WTC11 (cell line): ENCODE measurements around the gene FURIN. TPM values are rescaled to one million over a fixed set of nuclear protein-coding genes. Genes with fewer than 3 reads are reported as not detected.

Source experiments
- ATAC-seq: fragments of 200-7000 bp; cut with Tn5 transposase; 2 replicates; pipeline ENCODE4 v1.10.0; 2021; ENCODE audit warnings: mild to moderate bottlenecking, moderate library complexity
- CTCF ChIA-PET: fragments of 300-600 bp; sonication (Branson Sonifier 250); formaldehyde crosslinking; loops from one replicate; lab custom pipeline; 2021; ENCODE audit warnings: antibody characterized with exemption; lab: Charles Lee
- POLR2A ChIA-PET: fragments of 350-600 bp; sonication (Branson Sonifier 250); formaldehyde crosslinking; loops from one replicate; lab custom pipeline; 2021; ENCODE audit warnings: antibody characterized with exemption; lab: Charles Lee
- DNase-seq: peaks from one replicate; pipeline ENCODE4 v3.0.0; 2021; ENCODE audit warnings: low spot score
- H3K27ac Mint-ChIP-seq: 2 replicates; pipeline ENCODE4 v1.8.0; 2021; ENCODE audit warnings: mixed read lengths
- H3K27me3 Mint-ChIP-seq: 2 replicates; pipeline ENCODE4 v1.8.0; 2021; ENCODE audit warnings: low read depth, mild to moderate bottlenecking, moderate library complexity, mixed read lengths
- H3K36me3 Mint-ChIP-seq: 2 replicates; pipeline ENCODE4 v1.8.0; 2021; ENCODE audit warnings: mixed read lengths
- H3K4me1 Mint-ChIP-seq: 2 replicates; pipeline ENCODE4 v1.8.0; 2022; ENCODE audit warnings: mixed read lengths
- H3K4me3 Mint-ChIP-seq: 2 replicates; pipeline ENCODE4 v1.8.0; 2021; ENCODE audit warnings: mild to moderate bottlenecking, moderate library complexity, mixed read lengths
- H3K9me3 Mint-ChIP-seq: 2 replicates; pipeline ENCODE4 v1.8.0; 2021; ENCODE audit warnings: mixed read lengths
- ESRRA ChIP-seq: sonication (generic); formaldehyde crosslinking; IDR thresholded peaks from 2 replicates; pipeline ENCODE4 v1.8.1; 2022; ENCODE audit warnings: mild to moderate bottlenecking, missing genetic modification reagents, borderline replicate concordance
- FOXP1 ChIP-seq: sonication (generic); formaldehyde crosslinking; IDR thresholded peaks from 2 replicates; pipeline ENCODE4 v1.8.0; 2022; ENCODE audit warnings: missing genetic modification reagents, mild to moderate bottlenecking, moderate library complexity, borderline replicate concordance
- GRHL2 ChIP-seq: fragments of 250-450 bp; sonication (Bioruptor Pico); IDR thresholded peaks from 2 replicates; pipeline ENCODE4 v1.8.0; 2022; ENCODE audit warnings: mild to moderate bottlenecking, moderate library complexity; ENCODE audit not compliant: insufficient replicate concordance, severe bottlenecking
- JUN ChIP-seq: sonication (generic); formaldehyde crosslinking; IDR thresholded peaks from 2 replicates; pipeline ENCODE4 v1.8.0; 2023; ENCODE audit warnings: mild to moderate bottlenecking, missing genetic modification reagents
- SP1 ChIP-seq: sonication (generic); formaldehyde crosslinking; conservative IDR thresholded peaks from 2 replicates; pipeline ENCODE4 v1.8.1; 2022; ENCODE audit warnings: missing genetic modification reagents
- TCF7 ChIP-seq: sonication (generic); formaldehyde crosslinking; IDR thresholded peaks from 2 replicates; pipeline ENCODE4 v1.8.0; 2022; ENCODE audit warnings: mild to moderate bottlenecking, low read depth, missing genetic modification reagents, moderate library complexity
- TP53 ChIP-seq: sonication (generic); formaldehyde crosslinking; IDR thresholded peaks from 2 replicates; pipeline ENCODE4 v1.8.1; 2023; ENCODE audit warnings: mild to moderate bottlenecking, missing genetic modification reagents
- ZBTB21 ChIP-seq: sonication (generic); formaldehyde crosslinking; IDR thresholded peaks from 2 replicates; pipeline ENCODE4 v1.8.1; 2023; ENCODE audit warnings: mild to moderate bottlenecking, missing genetic modification reagents, borderline replicate concordance
- ZNF219 ChIP-seq: sonication (generic); formaldehyde crosslinking; IDR thresholded peaks from 2 replicates; pipeline ENCODE4 v1.8.0; 2023; ENCODE audit warnings: missing genetic modification reagents, mild to moderate bottlenecking, borderline replicate concordance
- ZNF317 ChIP-seq: sonication (generic); formaldehyde crosslinking; IDR thresholded peaks from 2 replicates; pipeline ENCODE4 v1.8.1; 2023; ENCODE audit warnings: low read depth, mild to moderate bottlenecking, moderate library complexity, missing genetic modification reagents, borderline replicate concordance
- ZNF423 ChIP-seq: fragments of 250-450 bp; sonication (Bioruptor Pico); IDR thresholded peaks from 2 replicates; pipeline ENCODE4 v2.1.2; 2022; ENCODE audit warnings: mild to moderate bottlenecking, moderate library complexity
- total RNA-seq: library from RNA; stranded (reverse); gene quantifications from 3 replicates; pipeline ENCODE4 v1.2.3, GENCODE V29; 2021
- TF ChIP-seq, protein P1 (sequence below): sonication (generic); formaldehyde crosslinking; IDR thresholded peaks from 2 replicates; pipeline ENCODE4 v1.8.1; 2023; ENCODE audit warnings: mild to moderate bottlenecking, missing genetic modification reagents, moderate library complexity
- TF ChIP-seq, protein P2 (sequence below): fragments of 250-450 bp; sonication (Bioruptor Pico); IDR thresholded peaks from 2 replicates; pipeline ENCODE4 v1.8.0; 2021; ENCODE audit warnings: mild to moderate bottlenecking
- TF ChIP-seq, protein P3 (sequence below): sonication (generic); formaldehyde crosslinking; IDR thresholded peaks from 2 replicates; pipeline ENCODE4 v1.8.0; 2022; ENCODE audit warnings: mild to moderate bottlenecking, missing genetic modification reagents
- TF ChIP-seq, protein P4 (sequence below): sonication (generic); formaldehyde crosslinking; IDR thresholded peaks from 2 replicates; pipeline ENCODE4 v1.8.1; 2022; ENCODE audit warnings: mild to moderate bottlenecking, moderate library complexity, missing genetic modification reagents
- TF ChIP-seq, protein P5 (sequence below): sonication (generic); formaldehyde crosslinking; IDR thresholded peaks from 2 replicates; pipeline ENCODE4 v1.8.1; 2023; ENCODE audit warnings: mild to moderate bottlenecking, missing genetic modification reagents, moderate library complexity
- TF ChIP-seq, protein P6 (sequence below): sonication (generic); formaldehyde crosslinking; IDR thresholded peaks from 2 replicates; pipeline ENCODE4 v1.8.1; 2022; ENCODE audit warnings: low read depth, mild to moderate bottlenecking, moderate library complexity, missing genetic modification reagents, borderline replicate concordance
- TF ChIP-seq, protein P7 (sequence below): sonication (generic); formaldehyde crosslinking; IDR thresholded peaks from 2 replicates; pipeline ENCODE4 v1.8.0; 2022; ENCODE audit warnings: mild to moderate bottlenecking, missing genetic modification reagents
- TF ChIP-seq, protein P8 (sequence below): sonication (generic); formaldehyde crosslinking; IDR thresholded peaks from 2 replicates; pipeline ENCODE4 v1.8.0; 2022; ENCODE audit warnings: mild to moderate bottlenecking, missing genetic modification reagents
- TF ChIP-seq, protein P9 (sequence below): sonication (generic); formaldehyde crosslinking; IDR thresholded peaks from 2 replicates; pipeline ENCODE4 v1.8.0; 2023; ENCODE audit warnings: mild to moderate bottlenecking, missing genetic modification reagents

Gene FURIN
- total RNA-seq, 1 experiment from 2014 or later = 46.3 TPM

DNA sequence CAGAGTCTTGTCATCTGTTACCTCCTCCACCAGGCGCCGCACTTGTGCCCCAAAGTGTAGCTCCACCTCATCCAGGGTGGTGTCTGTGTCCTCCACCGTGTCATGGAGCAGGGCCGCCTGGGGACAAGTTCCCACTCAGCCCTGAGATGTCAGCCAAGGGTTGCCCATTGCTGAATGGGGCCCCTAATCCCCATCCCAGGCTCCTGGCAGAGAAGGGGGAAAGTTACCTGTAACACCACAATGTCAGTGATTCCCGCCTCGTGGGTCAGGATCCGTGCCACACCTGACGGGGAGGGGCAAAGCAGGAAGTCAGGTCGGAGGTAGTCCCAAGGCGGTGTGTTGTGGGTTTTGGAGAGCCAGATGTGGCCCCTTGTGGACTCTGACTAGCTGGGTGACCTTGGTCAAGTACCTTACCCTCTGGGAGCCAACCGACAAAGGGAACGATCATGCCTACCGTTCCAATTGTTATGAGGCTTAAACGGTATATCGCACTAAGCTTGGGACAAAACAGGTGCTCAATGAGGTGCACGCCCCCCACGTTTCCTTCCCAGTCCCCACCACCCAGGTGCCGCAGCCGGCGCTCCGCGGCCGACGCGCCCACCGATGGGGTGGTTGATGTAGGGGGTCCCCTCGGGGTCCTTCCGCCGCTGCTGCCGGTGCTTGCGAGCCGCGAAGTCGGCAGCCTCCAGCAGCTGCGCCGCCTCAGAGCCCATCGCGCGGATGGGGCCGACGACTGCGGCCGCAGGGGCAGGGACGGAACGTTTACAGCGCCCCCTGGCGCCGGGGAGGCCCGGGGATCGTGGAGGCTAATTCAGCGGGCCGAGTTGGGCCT lies 63.7 kb downstream of the FURIN start, which contains the start of gene HDDC3 (continued):
- TF ChIP-seq, protein P1, sequence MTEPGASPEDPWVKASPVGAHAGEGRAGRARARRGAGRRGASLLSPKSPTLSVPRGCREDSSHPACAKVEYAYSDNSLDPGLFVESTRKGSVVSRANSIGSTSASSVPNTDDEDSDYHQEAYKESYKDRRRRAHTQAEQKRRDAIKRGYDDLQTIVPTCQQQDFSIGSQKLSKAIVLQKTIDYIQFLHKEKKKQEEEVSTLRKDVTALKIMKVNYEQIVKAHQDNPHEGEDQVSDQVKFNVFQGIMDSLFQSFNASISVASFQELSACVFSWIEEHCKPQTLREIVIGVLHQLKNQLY (CRISPR knock-in tag) = no peak
- TF ChIP-seq, protein P2, sequence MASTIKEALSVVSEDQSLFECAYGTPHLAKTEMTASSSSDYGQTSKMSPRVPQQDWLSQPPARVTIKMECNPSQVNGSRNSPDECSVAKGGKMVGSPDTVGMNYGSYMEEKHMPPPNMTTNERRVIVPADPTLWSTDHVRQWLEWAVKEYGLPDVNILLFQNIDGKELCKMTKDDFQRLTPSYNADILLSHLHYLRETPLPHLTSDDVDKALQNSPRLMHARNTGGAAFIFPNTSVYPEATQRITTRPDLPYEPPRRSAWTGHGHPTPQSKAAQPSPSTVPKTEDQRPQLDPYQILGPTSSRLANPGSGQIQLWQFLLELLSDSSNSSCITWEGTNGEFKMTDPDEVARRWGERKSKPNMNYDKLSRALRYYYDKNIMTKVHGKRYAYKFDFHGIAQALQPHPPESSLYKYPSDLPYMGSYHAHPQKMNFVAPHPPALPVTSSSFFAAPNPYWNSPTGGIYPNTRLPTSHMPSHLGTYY (CRISPR knock-in tag) = no peak
- TF ChIP-seq FOXP1 (CRISPR knock-in tag) = peak; percentile 79; the same call in 1 of the 2 replicates
- TF ChIP-seq ESRRA (CRISPR knock-in tag) = no peak; the same call in 1 of the 2 replicates
- TF ChIP-seq TCF7 (CRISPR knock-in tag) = no peak
- TF ChIP-seq, protein P3, sequence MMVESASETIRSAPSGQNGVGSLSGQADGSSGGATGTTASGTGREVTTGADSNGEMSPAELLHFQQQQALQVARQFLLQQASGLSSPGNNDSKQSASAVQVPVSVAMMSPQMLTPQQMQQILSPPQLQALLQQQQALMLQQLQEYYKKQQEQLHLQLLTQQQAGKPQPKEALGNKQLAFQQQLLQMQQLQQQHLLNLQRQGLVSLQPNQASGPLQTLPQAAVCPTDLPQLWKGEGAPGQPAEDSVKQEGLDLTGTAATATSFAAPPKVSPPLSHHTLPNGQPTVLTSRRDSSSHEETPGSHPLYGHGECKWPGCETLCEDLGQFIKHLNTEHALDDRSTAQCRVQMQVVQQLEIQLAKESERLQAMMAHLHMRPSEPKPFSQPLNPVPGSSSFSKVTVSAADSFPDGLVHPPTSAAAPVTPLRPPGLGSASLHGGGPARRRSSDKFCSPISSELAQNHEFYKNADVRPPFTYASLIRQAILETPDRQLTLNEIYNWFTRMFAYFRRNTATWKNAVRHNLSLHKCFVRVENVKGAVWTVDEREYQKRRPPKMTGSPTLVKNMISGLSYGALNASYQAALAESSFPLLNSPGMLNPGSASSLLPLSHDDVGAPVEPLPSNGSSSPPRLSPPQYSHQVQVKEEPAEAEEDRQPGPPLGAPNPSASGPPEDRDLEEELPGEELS (CRISPR knock-in tag) = 0 out of 2 replicates have a peak, but pooled peaks have one; percentile 40
- TF ChIP-seq, protein P4, sequence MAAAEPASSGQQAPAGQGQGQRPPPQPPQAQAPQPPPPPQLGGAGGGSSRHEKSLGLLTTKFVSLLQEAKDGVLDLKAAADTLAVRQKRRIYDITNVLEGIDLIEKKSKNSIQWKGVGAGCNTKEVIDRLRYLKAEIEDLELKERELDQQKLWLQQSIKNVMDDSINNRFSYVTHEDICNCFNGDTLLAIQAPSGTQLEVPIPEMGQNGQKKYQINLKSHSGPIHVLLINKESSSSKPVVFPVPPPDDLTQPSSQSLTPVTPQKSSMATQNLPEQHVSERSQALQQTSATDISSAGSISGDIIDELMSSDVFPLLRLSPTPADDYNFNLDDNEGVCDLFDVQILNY = no peak; the same call in 1 of the 2 replicates
- TF ChIP-seq, protein P5, sequence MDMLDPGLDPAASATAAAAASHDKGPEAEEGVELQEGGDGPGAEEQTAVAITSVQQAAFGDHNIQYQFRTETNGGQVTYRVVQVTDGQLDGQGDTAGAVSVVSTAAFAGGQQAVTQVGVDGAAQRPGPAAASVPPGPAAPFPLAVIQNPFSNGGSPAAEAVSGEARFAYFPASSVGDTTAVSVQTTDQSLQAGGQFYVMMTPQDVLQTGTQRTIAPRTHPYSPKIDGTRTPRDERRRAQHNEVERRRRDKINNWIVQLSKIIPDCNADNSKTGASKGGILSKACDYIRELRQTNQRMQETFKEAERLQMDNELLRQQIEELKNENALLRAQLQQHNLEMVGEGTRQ = no peak
- peak; percentile 79 for TF ChIP-seq SP1 (CRISPR knock-in tag)
- peak; percentile 18; the same call in 1 of the 2 replicates for TF ChIP-seq ZNF317 (CRISPR knock-in tag)
- TF ChIP-seq, protein P6, sequence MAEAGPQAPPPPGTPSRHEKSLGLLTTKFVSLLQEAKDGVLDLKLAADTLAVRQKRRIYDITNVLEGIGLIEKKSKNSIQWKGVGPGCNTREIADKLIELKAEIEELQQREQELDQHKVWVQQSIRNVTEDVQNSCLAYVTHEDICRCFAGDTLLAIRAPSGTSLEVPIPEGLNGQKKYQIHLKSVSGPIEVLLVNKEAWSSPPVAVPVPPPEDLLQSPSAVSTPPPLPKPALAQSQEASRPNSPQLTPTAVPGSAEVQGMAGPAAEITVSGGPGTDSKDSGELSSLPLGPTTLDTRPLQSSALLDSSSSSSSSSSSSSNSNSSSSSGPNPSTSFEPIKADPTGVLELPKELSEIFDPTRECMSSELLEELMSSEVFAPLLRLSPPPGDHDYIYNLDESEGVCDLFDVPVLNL (CRISPR knock-in tag) = no peak
- TF ChIP-seq ZNF219 (CRISPR knock-in tag) = no peak
- TF ChIP-seq, protein P7, sequence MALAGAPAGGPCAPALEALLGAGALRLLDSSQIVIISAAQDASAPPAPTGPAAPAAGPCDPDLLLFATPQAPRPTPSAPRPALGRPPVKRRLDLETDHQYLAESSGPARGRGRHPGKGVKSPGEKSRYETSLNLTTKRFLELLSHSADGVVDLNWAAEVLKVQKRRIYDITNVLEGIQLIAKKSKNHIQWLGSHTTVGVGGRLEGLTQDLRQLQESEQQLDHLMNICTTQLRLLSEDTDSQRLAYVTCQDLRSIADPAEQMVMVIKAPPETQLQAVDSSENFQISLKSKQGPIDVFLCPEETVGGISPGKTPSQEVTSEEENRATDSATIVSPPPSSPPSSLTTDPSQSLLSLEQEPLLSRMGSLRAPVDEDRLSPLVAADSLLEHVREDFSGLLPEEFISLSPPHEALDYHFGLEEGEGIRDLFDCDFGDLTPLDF = no peak
- no peak for TF ChIP-seq GRHL2 (CRISPR knock-in tag)
- TF ChIP-seq TP53 = no peak

DNA sequence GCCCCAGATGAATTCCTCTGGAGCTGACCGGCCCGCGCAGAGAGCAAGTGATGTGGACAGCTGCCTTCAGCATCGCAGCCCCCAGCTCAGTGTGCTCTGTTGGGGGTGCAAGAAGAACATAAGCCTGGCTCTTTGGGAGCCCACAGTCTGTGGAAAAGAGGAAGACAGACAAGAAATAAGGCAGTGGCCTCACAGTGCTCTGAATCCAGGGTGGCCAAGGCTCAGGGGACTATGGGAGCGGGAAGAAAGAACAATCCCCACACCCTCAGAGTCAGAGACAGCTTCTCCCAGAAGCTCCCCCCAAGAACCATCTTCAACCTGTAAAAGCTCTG lies 64.2 kb downstream of the FURIN start:
- Mint-ChIP-seq H3K4me3 (peak overlapping the region; percentile 95), H3K27me3 (peaks cover 12% of the 10 kb centered on the region), H3K4me1 (peaks cover 23% of the 10 kb centered on the region), H3K36me3 (peaks cover 6% of the 10 kb centered on the region; the same call in 1 of the 2 replicates), H3K27ac (no peak overlapping the region), H3K9me3 (no peaks in the 10 kb centered on the region)
- no peak for ATAC-seq
- ChIA-PET CTCF (interaction anchor here (0.5 to 7.7 kb wide), 66 partner anchors 9 to 684 kb away, joined by 3 to 264 read pairs (median 6); partner anchors contain the start of genes BLM, FES, FURIN and MAN2A2), POLR2A (interaction anchor here (2.3 kb wide), 1 partner anchor 29 kb away, joined by 17 read pairs; the partner anchor contains the start of gene MAN2A2)
- DNase-seq = no peak
- TF ChIP-seq ZNF423 (CRISPR knock-in tag) = no peak
- no peak for TF ChIP-seq ZBTB21 (CRISPR knock-in tag)
- TF ChIP-seq, protein P8, sequence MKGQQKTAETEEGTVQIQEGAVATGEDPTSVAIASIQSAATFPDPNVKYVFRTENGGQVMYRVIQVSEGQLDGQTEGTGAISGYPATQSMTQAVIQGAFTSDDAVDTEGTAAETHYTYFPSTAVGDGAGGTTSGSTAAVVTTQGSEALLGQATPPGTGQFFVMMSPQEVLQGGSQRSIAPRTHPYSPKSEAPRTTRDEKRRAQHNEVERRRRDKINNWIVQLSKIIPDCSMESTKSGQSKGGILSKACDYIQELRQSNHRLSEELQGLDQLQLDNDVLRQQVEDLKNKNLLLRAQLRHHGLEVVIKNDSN (CRISPR knock-in tag) = no peak
- TF ChIP-seq, protein P2 (CRISPR knock-in tag) = no peak
- no peak for TF ChIP-seq JUN (CRISPR knock-in tag)
- TF ChIP-seq, protein P9, sequence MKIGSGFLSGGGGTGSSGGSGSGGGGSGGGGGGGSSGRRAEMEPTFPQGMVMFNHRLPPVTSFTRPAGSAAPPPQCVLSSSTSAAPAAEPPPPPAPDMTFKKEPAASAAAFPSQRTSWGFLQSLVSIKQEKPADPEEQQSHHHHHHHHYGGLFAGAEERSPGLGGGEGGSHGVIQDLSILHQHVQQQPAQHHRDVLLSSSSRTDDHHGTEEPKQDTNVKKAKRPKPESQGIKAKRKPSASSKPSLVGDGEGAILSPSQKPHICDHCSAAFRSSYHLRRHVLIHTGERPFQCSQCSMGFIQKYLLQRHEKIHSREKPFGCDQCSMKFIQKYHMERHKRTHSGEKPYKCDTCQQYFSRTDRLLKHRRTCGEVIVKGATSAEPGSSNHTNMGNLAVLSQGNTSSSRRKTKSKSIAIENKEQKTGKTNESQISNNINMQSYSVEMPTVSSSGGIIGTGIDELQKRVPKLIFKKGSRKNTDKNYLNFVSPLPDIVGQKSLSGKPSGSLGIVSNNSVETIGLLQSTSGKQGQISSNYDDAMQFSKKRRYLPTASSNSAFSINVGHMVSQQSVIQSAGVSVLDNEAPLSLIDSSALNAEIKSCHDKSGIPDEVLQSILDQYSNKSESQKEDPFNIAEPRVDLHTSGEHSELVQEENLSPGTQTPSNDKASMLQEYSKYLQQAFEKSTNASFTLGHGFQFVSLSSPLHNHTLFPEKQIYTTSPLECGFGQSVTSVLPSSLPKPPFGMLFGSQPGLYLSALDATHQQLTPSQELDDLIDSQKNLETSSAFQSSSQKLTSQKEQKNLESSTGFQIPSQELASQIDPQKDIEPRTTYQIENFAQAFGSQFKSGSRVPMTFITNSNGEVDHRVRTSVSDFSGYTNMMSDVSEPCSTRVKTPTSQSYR (CRISPR knock-in tag) = no peak
